Subcutaneous adipose tissue (tissue), 4 donors: ENCODE results near the gene C3orf85. TPM values are rescaled to one million over a fixed set of nuclear protein-coding genes. Genes with fewer than 3 reads are reported as not detected.

Experiments
- total RNA-seq, 4 donors: library from RNA; depleted of rRNA; stranded (reverse); fragments of >200 nt; gene quantifications; one replicate each; pipeline ENCODE4 v1.1.0, GENCODE V29; 2016
- TF ChIP-seq, protein P1 (sequence below): fragments of 450-650 bp; IDR thresholded peaks from one replicate; pipeline ENCODE4 v1.5.1; 2016; ENCODE audit warnings: low read depth, mild to moderate bottlenecking, control low read depth, antibody characterized with exemption, moderate library complexity

Gene C3orf85
- total RNA-seq, 4 donors from 2014 or later = not detected

DNA sequence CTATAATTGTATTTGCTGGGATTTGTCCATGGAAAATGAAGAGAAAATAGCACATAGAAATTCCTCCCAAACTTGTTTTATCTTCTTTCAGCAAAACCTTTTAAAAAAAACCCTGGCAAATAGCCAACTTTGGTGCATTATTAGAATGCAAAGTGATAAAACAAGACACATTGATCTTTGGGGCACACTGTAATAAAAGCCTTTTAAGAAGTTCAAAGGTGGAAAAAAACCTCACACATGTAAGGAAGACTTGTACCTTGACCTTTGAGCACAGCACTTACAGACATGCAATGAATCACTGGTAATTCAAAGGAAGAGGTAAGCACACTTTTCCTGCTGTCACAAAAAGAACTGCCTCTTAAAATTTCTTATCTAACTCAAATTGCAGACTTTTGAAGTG is 10.6 kb upstream of the C3orf85 start:
- TF ChIP-seq, protein P1, sequence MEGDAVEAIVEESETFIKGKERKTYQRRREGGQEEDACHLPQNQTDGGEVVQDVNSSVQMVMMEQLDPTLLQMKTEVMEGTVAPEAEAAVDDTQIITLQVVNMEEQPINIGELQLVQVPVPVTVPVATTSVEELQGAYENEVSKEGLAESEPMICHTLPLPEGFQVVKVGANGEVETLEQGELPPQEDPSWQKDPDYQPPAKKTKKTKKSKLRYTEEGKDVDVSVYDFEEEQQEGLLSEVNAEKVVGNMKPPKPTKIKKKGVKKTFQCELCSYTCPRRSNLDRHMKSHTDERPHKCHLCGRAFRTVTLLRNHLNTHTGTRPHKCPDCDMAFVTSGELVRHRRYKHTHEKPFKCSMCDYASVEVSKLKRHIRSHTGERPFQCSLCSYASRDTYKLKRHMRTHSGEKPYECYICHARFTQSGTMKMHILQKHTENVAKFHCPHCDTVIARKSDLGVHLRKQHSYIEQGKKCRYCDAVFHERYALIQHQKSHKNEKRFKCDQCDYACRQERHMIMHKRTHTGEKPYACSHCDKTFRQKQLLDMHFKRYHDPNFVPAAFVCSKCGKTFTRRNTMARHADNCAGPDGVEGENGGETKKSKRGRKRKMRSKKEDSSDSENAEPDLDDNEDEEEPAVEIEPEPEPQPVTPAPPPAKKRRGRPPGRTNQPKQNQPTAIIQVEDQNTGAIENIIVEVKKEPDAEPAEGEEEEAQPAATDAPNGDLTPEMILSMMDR = no peak

DNA sequence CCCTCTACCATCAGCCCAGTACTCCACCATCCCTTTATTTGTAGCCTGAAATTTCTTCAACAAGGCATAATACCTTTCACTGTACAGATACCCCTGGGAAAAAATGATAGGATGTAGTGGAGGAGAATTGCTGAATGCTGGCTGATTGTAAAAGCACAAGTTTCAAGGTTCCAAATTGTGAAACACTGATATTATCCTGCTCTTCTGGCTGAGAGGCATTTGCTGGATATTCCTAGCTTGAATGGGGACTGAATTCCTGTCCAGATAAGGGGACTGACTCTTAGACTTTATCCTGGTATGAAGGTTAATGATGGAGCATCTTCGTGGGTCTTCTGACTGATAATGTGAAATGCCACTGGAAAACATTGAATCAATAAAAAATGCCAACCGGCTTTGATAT is 9.0 kb upstream of the C3orf85 start:
- TF ChIP-seq, protein P1 = no peak

DNA sequence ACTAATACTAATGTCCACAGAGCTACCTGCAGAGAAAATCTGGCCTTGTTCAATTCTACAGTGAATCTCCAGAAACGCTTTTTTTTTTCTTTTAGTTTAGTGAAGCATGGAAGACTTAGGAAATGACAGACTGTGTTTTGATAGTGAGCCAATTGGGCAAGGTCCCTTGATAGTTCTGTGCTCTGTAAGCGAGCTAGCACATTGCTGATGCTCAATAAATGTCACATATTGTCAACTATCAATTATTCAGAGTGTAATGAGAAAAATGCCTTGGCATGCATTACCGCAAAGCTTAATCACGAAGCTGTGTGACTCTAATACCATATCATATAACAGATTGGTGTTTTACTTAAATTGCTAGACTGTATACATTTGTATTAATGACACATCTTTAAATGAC is 5.2 kb upstream of the C3orf85 start:
- TF ChIP-seq, protein P1 = no peak

DNA sequence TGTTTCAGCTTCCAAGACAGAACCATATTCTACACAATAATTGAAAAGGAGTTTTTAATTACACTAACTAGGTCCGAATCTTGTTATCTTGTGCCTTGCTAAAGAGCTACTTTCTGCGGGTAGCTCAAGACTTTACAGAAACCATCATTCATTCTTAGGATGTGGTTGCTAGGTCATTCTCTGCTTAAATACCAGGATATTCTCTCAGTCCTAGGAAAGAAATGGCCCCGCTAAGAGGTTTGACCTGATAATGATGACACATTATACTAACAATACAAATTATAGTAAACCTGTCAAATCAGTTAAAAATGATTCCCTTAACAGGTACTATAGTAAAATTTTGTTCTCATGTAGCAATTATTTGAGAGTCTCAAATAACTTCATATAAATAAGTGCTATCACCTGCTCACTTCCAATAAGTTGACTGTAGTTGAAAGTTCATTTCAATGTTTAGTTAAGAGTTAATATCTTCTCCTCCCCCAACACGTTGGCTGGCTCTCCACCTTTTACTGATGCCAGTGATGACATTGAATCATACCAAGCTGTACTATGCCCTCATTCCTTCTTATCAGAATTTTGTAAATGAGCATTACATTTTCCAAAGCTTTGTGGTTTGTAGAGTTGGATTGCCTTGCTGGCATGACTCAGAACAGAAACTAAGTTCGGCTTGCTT is 3.6 kb upstream of the C3orf85 start:
- TF ChIP-seq, protein P1 = no peak

DNA sequence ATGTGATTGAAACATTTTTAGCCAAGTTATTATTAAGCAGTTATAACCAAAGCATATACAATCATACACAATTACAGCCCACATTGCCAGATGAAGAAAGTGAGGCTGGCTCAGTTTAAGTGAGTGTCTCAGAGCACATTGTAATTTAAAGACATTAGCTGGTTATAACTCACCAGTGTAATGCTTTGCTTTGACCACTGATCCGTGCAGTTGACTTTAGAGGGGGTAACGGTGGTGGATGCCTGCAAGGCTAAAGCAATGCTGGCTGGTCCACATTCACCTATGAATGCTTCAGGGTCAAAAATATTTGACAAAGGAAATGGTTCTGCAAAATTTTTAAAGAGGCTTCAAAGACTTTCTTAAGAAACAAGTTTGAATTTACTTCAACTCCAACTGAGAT is 1.2 kb downstream of the C3orf85 start:
- TF ChIP-seq, protein P1 = no peak

DNA sequence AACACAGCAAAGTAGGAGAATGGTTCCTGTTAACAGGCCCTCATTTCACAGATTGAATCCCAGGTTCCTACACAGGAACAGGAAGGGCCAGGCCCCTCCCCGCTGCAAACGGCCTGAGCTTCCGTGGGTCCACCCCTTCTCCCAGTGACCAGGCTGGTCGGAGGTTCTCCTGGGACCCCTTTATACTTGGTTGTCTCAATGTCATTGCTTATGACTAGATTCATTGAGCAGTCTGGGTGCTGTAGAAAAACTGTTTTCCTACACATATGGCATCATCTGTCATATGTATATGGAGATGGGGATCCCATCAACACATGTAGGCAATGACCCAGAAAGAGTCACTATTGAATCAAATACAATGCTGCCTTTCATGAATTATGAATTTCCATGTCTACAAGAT is 3.8 kb downstream of the C3orf85 start:
- TF ChIP-seq, protein P1 = no peak

DNA sequence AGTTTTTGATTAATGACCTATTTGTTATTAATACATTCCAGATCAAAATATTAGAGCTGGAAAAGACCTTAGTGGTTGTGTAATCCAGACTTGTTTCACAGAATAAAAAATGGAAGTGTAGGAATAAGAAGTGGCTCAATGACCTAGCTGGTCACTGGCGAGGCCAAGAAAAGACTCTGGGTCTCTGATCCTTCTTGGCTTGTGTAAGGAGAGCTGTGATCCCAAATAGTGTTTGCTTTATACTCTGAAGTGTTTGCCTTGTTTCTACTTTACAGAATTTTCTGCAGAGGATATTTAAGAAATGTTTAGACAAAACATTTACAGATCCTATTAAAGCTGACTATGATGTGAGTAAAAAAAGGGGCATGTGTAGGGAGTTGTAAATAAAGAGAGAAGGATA is 7.1 kb downstream of the C3orf85 start:
- TF ChIP-seq, protein P1 = no peak
